SK-N-SH (cell line): Measurements from ENCODE around the gene TGDS. TPM values are rescaled to one million over a fixed set of nuclear protein-coding genes. Genes with fewer than 3 reads are reported as not detected.

Source experiments
- CTCF ChIA-PET: fragments of 300-600, 350-600 bp; formaldehyde crosslinking; extraction: SDS; loops from one replicate; lab custom pipeline; 2021; lab: Yijun Ruan, JAX
- POLR2A ChIA-PET: fragments of 350-600 bp; sonication (Branson Sonifier 250); formaldehyde crosslinking; extraction: SDS; loops from one replicate; lab custom pipeline; 2020; ENCODE audit warnings: antibody characterized with exemption, inconsistent platforms; lab: Yijun Ruan, JAX
- DNase-seq: peaks from one replicate; pipeline ENCODE4 v3.0.0; 2012
- H2AFZ ChIP-seq: fragments of 200-600 bp; sonication (generic); 2 replicates; pipeline ENCODE4 v1.8.1; 2016; ENCODE audit warnings: antibody characterized with exemption, mild to moderate bottlenecking, low read depth
- H3F3A ChIP-seq: fragments of 200-600 bp; sonication (generic); replicated peaks from 2 replicates; pipeline ENCODE3; 2016; ENCODE audit warnings: antibody characterized with exemption, mild to moderate bottlenecking; ENCODE audit not compliant: insufficient read depth
- H3K27ac ChIP-seq, 2 experiments: fragments of 200-500 bp in 1 of 2; fragments of 200-600 bp in 1 of 2; sonication (Bioruptor generic) in 1 of 2; sonication (generic), shearing (Covaris generic) in 1 of 2; 2 replicates each; pipeline versions ENCODE4 v1.5.1 to v1.6.1; 2014 to 2016; ENCODE audit warnings: low read depth in 2 of 2, inconsistent platforms in 1 of 2, low read length in 1 of 2, mild to moderate bottlenecking in 1 of 2, mixed read lengths in 1 of 2
- H3K27me3 ChIP-seq: fragments of 200-600 bp; sonication (generic), shearing (Covaris generic); 2 replicates; pipeline ENCODE4 v1.6.1; 2016; ENCODE audit warnings: mixed run types; ENCODE audit not compliant: insufficient read depth
- H3K36me3 ChIP-seq, 2 experiments: fragments of 200-500 bp in 1 of 2; fragments of 200-600 bp in 1 of 2; sonication (Bioruptor generic) in 1 of 2; sonication (generic) in 1 of 2; replicated peaks in 1 of 2; 2 replicates each; pipeline versions ENCODE3 to v1.5.1; 2014 to 2016; ENCODE audit warnings: low read length in 1 of 2, mild to moderate bottlenecking in 1 of 2; ENCODE audit not compliant: insufficient read depth in 2 of 2, control insufficient read depth in 1 of 2
- H3K4me1 ChIP-seq, 2 experiments: fragments of 200-500 bp in 1 of 2; fragments of 200-600 bp in 1 of 2; sonication (Bioruptor generic) in 1 of 2; sonication (generic), shearing (Covaris generic) in 1 of 2; 2 replicates each; pipeline versions ENCODE4 v1.5.1 to v1.6.1; 2014 to 2016; ENCODE audit warnings: low read depth in 1 of 2, low read length in 1 of 2, mixed run types in 1 of 2; ENCODE audit not compliant: insufficient read depth in 2 of 2, control insufficient read depth in 1 of 2
- H3K4me2 ChIP-seq: fragments of 200-600 bp; sonication (generic), shearing (Covaris generic); 2 replicates; pipeline ENCODE4 v1.6.1; 2017; ENCODE audit warnings: mixed run types
- H3K4me3 ChIP-seq, 2 experiments: fragments of 200-500 bp in 1 of 2; fragments of 200-600 bp in 1 of 2; sonication (Bioruptor generic) in 1 of 2; sonication (generic), shearing (Covaris generic) in 1 of 2; 2 replicates each; pipeline versions ENCODE4 v1.5.1 to v1.8.1; 2014 to 2016; ENCODE audit warnings: low read depth in 2 of 2, inconsistent platforms in 1 of 2, low read length in 1 of 2, mild to moderate bottlenecking in 1 of 2, mixed read lengths in 1 of 2, moderate library complexity in 1 of 2
- H3K79me2 ChIP-seq: fragments of 200-600 bp; sonication (generic); 2 replicates; pipeline ENCODE4 v1.8.1; 2017; ENCODE audit warnings: mild to moderate bottlenecking; ENCODE audit not compliant: insufficient read depth
- H3K9ac ChIP-seq: fragments of 200-600 bp; sonication (generic); 2 replicates; pipeline ENCODE4 v1.6.1; 2017; ENCODE audit warnings: mixed run types
- H3K9me2 ChIP-seq: fragments of 200-600 bp; sonication (generic); 2 replicates; pipeline ENCODE4 v1.6.1; 2017; ENCODE audit warnings: mixed run types
- H3K9me3 ChIP-seq: fragments of 200-600 bp; sonication (generic); 2 replicates; pipeline ENCODE4 v1.6.1; 2017; ENCODE audit warnings: mixed run types, mild to moderate bottlenecking, moderate library complexity
- H4K20me1 ChIP-seq: fragments of 200-600 bp; sonication (generic); 2 replicates; pipeline ENCODE4 v1.6.1; 2017; ENCODE audit warnings: mild to moderate bottlenecking, mixed run types; ENCODE audit not compliant: insufficient read depth
- CHD2 ChIP-seq: fragments of 150-350 bp; IDR thresholded peaks from 2 replicates; pipeline ENCODE4 v1.6.1; 2018; ENCODE audit warnings: low read length; ENCODE audit not compliant: partially characterized antibody
- ELF1 ChIP-seq: IDR thresholded peaks from 2 replicates; pipeline ENCODE4 v1.4.0; 2012
- EZH2phosphoT487 ChIP-seq: fragments of 200-600 bp; sonication (generic); IDR thresholded peaks from 2 replicates; pipeline ENCODE4 v1.6.1; 2017; ENCODE audit warnings: low read depth, mixed run types, mild to moderate bottlenecking, antibody characterized with exemption, moderate library complexity, borderline replicate concordance
- FOSL2 ChIP-seq: IDR thresholded peaks from 2 replicates; pipeline ENCODE4 v1.4.0; 2012; ENCODE audit warnings: low read depth, mild to moderate bottlenecking, moderate library complexity, borderline replicate concordance
- JUND ChIP-seq: IDR thresholded peaks from 2 replicates; pipeline ENCODE4 v1.4.0; 2012
- PBX3 ChIP-seq: IDR thresholded peaks from 2 replicates; pipeline ENCODE4; 2012
- ZBTB33 ChIP-seq: IDR thresholded peaks from 2 replicates; pipeline ENCODE4 v1.4.0; 2012; ENCODE audit warnings: low read depth, borderline replicate concordance
- WGBS: methylation state at CpG from one replicate; pipeline ENCODE4 v1.1.6; 2017; ENCODE audit warnings: low lambda C conversion rate; 5-methylcytosine and 5-hydroxymethylcytosine counted together
- polyA plus RNA-seq, 3 experiments: library from polyadenylated mRNA; depleted of rRNA; stranded (reverse); fragments of >200 nt; gene quantifications; 2 replicates each; pipeline ENCODE4 v1.2.3, GENCODE V29; 2012
- TF ChIP-seq, protein P1 (sequence below): fragments of 150-350 bp; IDR thresholded peaks from 2 replicates; pipeline ENCODE4 v1.6.1; 2016; ENCODE audit warnings: mild to moderate bottlenecking, low read depth, low read length
- TF ChIP-seq, protein P2 (sequence below): IDR thresholded peaks from 2 replicates; pipeline ENCODE4 v1.6.1; 2012; ENCODE audit warnings: mild to moderate bottlenecking, low read depth, low read length, moderate library complexity
- TF ChIP-seq, protein P3 (sequence below): fragments of 150-350 bp; IDR thresholded peaks from 2 replicates; pipeline ENCODE4 v1.6.1; 2017; ENCODE audit warnings: antibody characterized with exemption, low read length, low read depth, borderline replicate concordance
- TF ChIP-seq, protein P4 (sequence below): IDR thresholded peaks from 2 replicates; pipeline ENCODE4 v1.4.0; 2012; ENCODE audit warnings: low read depth, borderline replicate concordance

The TGDS gene
- polyA plus RNA-seq, 1 of the 3 experiments (the other 2 are of a cell fraction): 8.2 TPM

GRCh38 chr13:94586371-94586770 is 9.6 kb downstream of the TGDS start (continued):
- no peak for TF ChIP-seq PBX3
- TF ChIP-seq FOSL2: no peak
- TF ChIP-seq, all 33 proteins: peak for 0

GRCh38 chr13:94585543-94586101 is 10.3 kb downstream of the TGDS start:
- ChIA-PET CTCF (interaction anchor here (2.1 kb wide), 1 partner anchor 150 kb away, joined by 8 read pairs; no protein-coding TSS in a partner anchor), POLR2A (no interaction called here)
- 96% methylated on average over 6 of the region's 6 CpGs for WGBS
- H3K79me2 ChIP-seq: peaks cover 10% of the 10 kb centered on the region; the same call in 1 of the 2 replicates
- no peak overlapping the region for H2AFZ ChIP-seq
- no peaks in the 10 kb centered on the region for H3K9me2 ChIP-seq
- H3K4me2 ChIP-seq: no peak overlapping the region
- H3K36me3 ChIP-seq: peaks cover 47 to 55% of the 10 kb centered on the region in 2 experiments
- no peak overlapping the region for H3K9ac ChIP-seq
- H3K4me3 ChIP-seq: no peak overlapping the region
- no peak for DNase-seq
- no peak overlapping the region for H3K27ac ChIP-seq
- no peaks in the 10 kb centered on the region for H3K27me3 ChIP-seq
- no peaks in the 10 kb centered on the region for H3K4me1 ChIP-seq
- TF ChIP-seq, protein P1, sequence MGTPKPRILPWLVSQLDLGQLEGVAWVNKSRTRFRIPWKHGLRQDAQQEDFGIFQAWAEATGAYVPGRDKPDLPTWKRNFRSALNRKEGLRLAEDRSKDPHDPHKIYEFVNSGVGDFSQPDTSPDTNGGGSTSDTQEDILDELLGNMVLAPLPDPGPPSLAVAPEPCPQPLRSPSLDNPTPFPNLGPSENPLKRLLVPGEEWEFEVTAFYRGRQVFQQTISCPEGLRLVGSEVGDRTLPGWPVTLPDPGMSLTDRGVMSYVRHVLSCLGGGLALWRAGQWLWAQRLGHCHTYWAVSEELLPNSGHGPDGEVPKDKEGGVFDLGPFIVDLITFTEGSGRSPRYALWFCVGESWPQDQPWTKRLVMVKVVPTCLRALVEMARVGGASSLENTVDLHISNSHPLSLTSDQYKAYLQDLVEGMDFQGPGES: no peak
- TF ChIP-seq, protein P2, sequence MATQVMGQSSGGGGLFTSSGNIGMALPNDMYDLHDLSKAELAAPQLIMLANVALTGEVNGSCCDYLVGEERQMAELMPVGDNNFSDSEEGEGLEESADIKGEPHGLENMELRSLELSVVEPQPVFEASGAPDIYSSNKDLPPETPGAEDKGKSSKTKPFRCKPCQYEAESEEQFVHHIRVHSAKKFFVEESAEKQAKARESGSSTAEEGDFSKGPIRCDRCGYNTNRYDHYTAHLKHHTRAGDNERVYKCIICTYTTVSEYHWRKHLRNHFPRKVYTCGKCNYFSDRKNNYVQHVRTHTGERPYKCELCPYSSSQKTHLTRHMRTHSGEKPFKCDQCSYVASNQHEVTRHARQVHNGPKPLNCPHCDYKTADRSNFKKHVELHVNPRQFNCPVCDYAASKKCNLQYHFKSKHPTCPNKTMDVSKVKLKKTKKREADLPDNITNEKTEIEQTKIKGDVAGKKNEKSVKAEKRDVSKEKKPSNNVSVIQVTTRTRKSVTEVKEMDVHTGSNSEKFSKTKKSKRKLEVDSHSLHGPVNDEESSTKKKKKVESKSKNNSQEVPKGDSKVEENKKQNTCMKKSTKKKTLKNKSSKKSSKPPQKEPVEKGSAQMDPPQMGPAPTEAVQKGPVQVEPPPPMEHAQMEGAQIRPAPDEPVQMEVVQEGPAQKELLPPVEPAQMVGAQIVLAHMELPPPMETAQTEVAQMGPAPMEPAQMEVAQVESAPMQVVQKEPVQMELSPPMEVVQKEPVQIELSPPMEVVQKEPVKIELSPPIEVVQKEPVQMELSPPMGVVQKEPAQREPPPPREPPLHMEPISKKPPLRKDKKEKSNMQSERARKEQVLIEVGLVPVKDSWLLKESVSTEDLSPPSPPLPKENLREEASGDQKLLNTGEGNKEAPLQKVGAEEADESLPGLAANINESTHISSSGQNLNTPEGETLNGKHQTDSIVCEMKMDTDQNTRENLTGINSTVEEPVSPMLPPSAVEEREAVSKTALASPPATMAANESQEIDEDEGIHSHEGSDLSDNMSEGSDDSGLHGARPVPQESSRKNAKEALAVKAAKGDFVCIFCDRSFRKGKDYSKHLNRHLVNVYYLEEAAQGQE: no peak
- TF ChIP-seq ZBTB33 (no peak), ELF1 (no peak), CHD2 (no peak), JUND (no peak), EZH2phosphoT487 (no peak)
- TF ChIP-seq, protein P3, sequence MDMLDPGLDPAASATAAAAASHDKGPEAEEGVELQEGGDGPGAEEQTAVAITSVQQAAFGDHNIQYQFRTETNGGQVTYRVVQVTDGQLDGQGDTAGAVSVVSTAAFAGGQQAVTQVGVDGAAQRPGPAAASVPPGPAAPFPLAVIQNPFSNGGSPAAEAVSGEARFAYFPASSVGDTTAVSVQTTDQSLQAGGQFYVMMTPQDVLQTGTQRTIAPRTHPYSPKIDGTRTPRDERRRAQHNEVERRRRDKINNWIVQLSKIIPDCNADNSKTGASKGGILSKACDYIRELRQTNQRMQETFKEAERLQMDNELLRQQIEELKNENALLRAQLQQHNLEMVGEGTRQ: no peak
- TF ChIP-seq, protein P4, sequence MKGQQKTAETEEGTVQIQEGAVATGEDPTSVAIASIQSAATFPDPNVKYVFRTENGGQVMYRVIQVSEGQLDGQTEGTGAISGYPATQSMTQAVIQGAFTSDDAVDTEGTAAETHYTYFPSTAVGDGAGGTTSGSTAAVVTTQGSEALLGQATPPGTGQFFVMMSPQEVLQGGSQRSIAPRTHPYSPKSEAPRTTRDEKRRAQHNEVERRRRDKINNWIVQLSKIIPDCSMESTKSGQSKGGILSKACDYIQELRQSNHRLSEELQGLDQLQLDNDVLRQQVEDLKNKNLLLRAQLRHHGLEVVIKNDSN: no peak
- peaks cover 4% of the 10 kb centered on the region for H3F3A ChIP-seq
- no peaks in the 10 kb centered on the region for H3K9me3 ChIP-seq
- H4K20me1 ChIP-seq: no peaks in the 10 kb centered on the region
